ENCODE measurements around the gene TMEM239.

TMEM239 gene

DNA sequence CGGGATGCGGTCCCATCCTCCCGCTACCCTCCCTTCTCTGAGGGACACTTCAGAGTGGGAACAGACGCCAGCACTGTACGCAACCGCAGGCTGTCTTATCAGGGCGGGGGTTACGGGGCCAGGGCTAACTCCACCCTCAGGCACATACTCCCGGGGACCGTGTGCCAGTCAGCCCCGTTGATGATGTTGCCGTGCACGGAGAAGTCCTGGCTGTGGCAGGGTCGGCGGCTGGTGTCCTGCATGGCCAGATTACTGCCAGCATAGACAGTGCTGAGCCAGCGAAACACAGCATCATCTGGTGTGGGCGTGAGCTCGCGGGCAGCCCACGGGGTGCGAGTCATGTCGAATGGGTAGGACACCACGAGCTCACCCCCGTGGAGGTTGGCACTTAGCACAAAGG is 20.7 kb upstream of the TMEM239 start:
- TF ChIP-seq, protein P1, sequence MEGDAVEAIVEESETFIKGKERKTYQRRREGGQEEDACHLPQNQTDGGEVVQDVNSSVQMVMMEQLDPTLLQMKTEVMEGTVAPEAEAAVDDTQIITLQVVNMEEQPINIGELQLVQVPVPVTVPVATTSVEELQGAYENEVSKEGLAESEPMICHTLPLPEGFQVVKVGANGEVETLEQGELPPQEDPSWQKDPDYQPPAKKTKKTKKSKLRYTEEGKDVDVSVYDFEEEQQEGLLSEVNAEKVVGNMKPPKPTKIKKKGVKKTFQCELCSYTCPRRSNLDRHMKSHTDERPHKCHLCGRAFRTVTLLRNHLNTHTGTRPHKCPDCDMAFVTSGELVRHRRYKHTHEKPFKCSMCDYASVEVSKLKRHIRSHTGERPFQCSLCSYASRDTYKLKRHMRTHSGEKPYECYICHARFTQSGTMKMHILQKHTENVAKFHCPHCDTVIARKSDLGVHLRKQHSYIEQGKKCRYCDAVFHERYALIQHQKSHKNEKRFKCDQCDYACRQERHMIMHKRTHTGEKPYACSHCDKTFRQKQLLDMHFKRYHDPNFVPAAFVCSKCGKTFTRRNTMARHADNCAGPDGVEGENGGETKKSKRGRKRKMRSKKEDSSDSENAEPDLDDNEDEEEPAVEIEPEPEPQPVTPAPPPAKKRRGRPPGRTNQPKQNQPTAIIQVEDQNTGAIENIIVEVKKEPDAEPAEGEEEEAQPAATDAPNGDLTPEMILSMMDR (IDR thresholded peaks at IDR 0.05; ENCODE audit: borderline replicate concordance, insufficient read depth, low read depth, low read length): no peak

DNA sequence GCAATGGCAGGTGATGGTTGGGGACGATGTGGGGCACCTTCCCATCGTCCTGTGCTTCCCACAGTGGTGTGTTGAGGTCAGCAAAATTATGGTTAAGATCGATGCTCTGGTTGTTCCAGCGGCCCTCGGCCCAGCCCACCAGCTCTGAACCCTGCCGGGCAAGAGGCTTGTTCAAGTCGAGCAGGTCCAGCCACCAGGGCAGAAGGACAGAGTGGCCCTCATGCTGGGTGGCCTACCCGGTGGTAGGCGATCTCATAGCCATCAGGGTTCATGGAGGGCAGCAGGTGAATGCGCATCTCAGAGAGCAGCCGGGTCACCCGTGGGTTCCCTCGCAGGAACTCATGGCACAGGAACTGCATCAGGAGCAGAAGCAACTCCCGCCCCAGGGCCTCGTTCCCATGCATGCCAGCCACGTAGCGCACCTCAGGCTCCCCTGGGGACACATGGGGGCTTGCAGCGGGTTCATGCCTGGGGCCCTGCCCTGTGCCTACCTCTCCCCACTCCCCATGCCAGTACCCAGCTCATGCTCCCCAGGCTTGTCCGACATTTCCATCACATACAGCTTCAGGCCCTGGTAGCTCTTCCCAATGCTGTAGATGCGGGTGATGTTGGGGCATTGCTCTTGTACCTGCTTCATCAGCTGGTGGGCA is 20.0 kb upstream of the TMEM239 start:
- TF ChIP-seq, protein P1 (IDR thresholded peaks at IDR 0.05; ENCODE audit: borderline replicate concordance, insufficient read depth, low read depth, low read length): no peak

More for the DNA sequence above, 20.7 kb upstream of the TMEM239 start:
- no peak overlapping the region for H3K4me3 ChIP-seq (ENCODE audit: low read depth, low read length)

DNA sequence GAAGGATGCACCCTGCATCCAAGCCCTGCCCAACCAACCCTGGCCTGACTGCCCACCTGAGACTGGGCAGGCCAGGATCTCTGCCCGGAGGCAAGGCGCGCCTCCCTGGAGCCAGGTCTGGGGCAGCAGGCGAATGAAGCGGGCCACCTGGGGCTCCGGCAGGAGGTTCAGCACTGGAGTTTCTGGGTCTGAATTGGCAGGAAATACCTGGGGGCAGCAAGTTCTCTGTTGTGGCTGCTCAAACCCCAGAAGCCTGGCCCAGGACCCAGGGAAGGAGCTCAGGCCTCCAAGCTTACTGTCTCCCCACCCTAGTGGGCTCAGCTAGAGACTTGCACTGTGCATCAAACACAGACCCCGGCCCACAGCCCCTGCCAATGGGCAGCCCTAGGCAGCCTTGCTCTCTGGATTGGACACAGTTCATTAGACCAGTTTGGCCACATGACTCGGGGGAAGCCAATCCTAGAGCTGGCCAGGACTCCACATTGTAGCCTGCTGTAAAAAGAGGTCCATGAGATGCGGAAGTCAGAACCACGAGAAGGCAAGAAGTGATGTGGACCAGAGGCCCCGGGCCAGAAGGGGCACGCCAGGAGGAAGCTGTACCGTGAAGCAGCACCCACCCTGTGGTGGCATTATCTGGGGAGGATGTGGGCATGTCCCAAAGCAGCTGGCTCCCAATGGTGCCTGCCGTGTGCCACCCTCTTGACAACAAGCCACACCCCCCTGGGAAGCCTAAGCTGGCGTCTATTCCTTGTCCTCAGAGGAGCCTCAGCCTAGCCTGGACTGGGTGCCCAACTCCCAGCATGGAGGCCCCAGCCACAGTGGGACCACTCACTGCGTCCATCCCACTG is 18.8 kb upstream of the TMEM239 start:
- H3K4me3 ChIP-seq (ENCODE audit: low read depth, low read length): no peak overlapping the region
- TF ChIP-seq, protein P1 (IDR thresholded peaks at IDR 0.05; ENCODE audit: borderline replicate concordance, insufficient read depth, low read depth, low read length): no peak

More for the DNA sequence above, 20.0 kb upstream of the TMEM239 start:
- H3K4me3 ChIP-seq (ENCODE audit: low read depth, low read length): no peak overlapping the region

DNA sequence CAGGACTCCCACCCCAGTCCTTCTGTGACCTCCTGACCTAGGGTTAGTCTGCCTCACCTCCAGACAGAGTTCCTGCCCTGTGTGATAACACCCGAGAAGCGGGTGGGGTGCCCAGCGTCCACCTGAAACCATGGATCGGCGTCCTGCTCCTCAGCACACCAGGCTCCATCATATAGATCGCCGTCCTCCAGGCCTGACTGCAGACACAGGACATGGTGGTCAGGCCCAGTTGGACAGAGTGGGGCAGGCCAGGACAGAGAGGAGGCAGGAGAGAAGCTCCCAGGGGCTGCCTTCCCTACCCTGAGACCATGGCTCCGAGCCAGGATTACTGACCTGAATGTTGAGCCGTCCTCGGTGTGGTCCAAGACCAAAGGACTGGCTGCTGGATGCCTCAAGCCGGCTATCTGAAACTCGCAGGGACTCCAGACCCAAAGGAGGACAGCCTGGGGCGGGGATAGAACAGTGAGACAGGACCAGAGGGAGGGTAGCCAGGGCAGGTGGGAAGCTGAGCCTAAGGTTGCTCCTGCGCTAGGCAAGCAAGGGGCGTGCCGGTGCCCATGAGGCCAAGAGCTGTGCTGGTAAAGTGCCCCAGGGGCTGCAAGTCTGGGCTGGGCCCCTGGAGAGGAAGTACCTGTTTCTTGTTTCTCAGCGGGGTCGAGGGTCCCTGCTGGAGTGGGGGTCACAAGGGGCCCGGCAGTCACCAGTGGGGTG is 17.9 kb upstream of the TMEM239 start:
- TF ChIP-seq, protein P1 (IDR thresholded peaks at IDR 0.05; ENCODE audit: borderline replicate concordance, insufficient read depth, low read depth, low read length): no peak
- H3K4me3 ChIP-seq (ENCODE audit: low read depth, low read length): no peak overlapping the region

DNA sequence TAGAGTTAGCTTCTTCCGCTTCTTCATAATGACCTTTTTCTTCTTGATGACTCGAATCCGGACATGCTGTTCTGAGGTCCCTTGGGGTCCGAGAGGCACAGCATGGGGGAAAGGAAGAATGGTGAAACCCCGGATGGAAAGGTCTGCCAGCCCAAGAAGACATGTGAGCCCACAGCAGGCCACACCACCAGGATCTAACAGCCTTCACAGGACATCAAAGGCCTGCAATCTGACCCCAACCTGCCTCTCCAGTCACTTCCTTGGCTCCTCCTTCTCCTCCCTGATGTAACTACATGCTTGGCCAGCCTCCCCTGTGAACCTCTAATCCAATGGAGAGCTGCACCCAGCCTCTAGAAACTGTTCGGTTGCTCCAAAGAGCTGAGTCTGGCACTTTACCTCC is 17.4 kb upstream of the TMEM239 start:
- TF ChIP-seq, protein P1 (IDR thresholded peaks at IDR 0.05; ENCODE audit: borderline replicate concordance, insufficient read depth, low read depth, low read length): no peak
- no peak overlapping the region for H3K4me3 ChIP-seq (ENCODE audit: low read depth, low read length)

DNA sequence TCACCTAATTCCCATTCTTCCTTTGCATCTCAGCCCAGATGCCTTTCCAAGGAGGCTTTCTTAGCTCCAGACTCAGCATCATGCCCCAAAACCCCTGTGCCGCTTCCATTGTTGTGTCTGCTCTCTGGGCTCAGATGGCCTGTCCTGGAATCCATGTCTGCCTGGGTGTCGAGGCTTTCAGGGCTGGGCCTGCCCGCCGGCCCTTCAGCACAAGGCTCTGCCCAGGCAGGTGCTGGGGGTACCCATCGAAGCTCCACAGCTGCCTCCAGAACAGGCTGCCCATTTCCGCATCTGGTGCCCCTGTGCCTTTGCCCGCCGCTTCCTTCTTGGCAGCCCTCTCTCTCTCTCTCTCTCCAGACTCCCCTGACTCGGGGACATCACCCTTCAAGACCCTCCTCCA is 16.9 kb upstream of the TMEM239 start:
- peak overlapping the region; percentile 11 for H3K4me3 ChIP-seq (ENCODE audit: low read depth, low read length)
- TF ChIP-seq, protein P1 (IDR thresholded peaks at IDR 0.05; ENCODE audit: borderline replicate concordance, insufficient read depth, low read depth, low read length): no peak
